A673 (cell line): Measurements from ENCODE around the gene OS9. TPM values are rescaled to one million over a fixed set of nuclear protein-coding genes. Genes with fewer than 3 reads are reported as not detected.

ENCODE experiments used
- BruUV-seq: library from RNA; stranded (reverse); fragments of 400-500 nt; replicated peaks from 2 replicates; lab custom pipeline; 2021; lab: Mats Ljungman, UMichigan
- CTCF ChIA-PET: fragments of 300-600 bp; sonication (Branson Sonifier 250); formaldehyde crosslinking; loops from one replicate; lab custom pipeline; 2022; ENCODE audit warnings: antibody characterized with exemption; lab: Charles Lee
- POLR2A ChIA-PET: fragments of 300-600 bp; sonication (Branson Sonifier 250); formaldehyde crosslinking; loops from one replicate; lab custom pipeline; 2022; ENCODE audit warnings: antibody characterized with exemption; ENCODE audit not compliant: low non-redundant PET; lab: Charles Lee
- DNase-seq: peaks from one replicate; pipeline ENCODE4 v3.0.0-alpha.2; 2015; ENCODE audit warnings: low spot score
- H3K27ac ChIP-seq: fragments of 200-600 bp; sonication (generic); 2 replicates; pipeline ENCODE4 v1.5.1; 2016; ENCODE audit warnings: mixed run types, low read depth, mild to moderate bottlenecking, mixed read lengths, antibody characterized with exemption, low read length; ENCODE audit not compliant: poor library complexity, severe bottlenecking
- H3K27me3 ChIP-seq: fragments of 200-600 bp; sonication (generic); replicated peaks from 2 replicates; pipeline ENCODE4 v1.6.1; 2017; ENCODE audit warnings: mixed run types, low read depth, mild to moderate bottlenecking, mixed read lengths, antibody characterized with exemption, low read length; ENCODE audit not compliant: insufficient read depth, poor library complexity
- H3K36me3 ChIP-seq: fragments of 200-600 bp; sonication (generic); 2 replicates; pipeline ENCODE4 v1.6.1; 2016; ENCODE audit warnings: mixed run types, mild to moderate bottlenecking, mixed read lengths, antibody characterized with exemption, low read length; ENCODE audit not compliant: insufficient read depth, poor library complexity, severe bottlenecking
- H3K4me1 ChIP-seq: fragments of 200-600 bp; sonication (generic); 2 replicates; pipeline ENCODE4 v1.6.1; 2017; ENCODE audit warnings: mixed run types, mild to moderate bottlenecking, mixed read lengths, antibody characterized with exemption, low read length; ENCODE audit not compliant: insufficient read depth, poor library complexity, severe bottlenecking
- H3K4me3 ChIP-seq: fragments of 200-600 bp; sonication (generic); 2 replicates; pipeline ENCODE4 v1.5.1; 2016; ENCODE audit warnings: low read depth, mixed run types, mild to moderate bottlenecking, mixed read lengths, low read length; ENCODE audit not compliant: poor library complexity, severe bottlenecking
- H3K9me3 ChIP-seq: fragments of 200-600 bp; sonication (generic); 2 replicates; pipeline ENCODE4 v1.6.1; 2016; ENCODE audit warnings: mixed run types, low read depth, mild to moderate bottlenecking, mixed read lengths, antibody characterized with exemption, low read length; ENCODE audit not compliant: poor library complexity, severe bottlenecking
- EZH2 ChIP-seq: fragments of 200-600 bp; sonication (generic); IDR thresholded peaks from 2 replicates; pipeline ENCODE4 v1.6.1; 2017; ENCODE audit warnings: borderline replicate concordance, low read depth, mild to moderate bottlenecking, mixed read lengths, antibody characterized with exemption, low read length; ENCODE audit not compliant: poor library complexity, severe bottlenecking
- intact Hi-C: fragments of 100-400 bp; cut with micrococcal nuclease; formaldehyde crosslinking; loops from one replicate; pipeline ENCODE4 v1.10.0; 2022; ENCODE audit not compliant: unreplicated experiment
- total RNA-seq: library from RNA; stranded (reverse); gene quantifications from 2 replicates; pipeline ENCODE4 v1.2.3, GENCODE V29; 2021
- TF ChIP-seq, protein P1 (sequence below): fragments of 300-800, 200-600 bp; sonication (generic); conservative IDR thresholded peaks from 2 replicates; pipeline ENCODE4 v1.5.1; 2017; ENCODE audit warnings: low read depth, mild to moderate bottlenecking, antibody characterized with exemption, low read length, moderate library complexity, mixed read lengths

The OS9 gene
- total RNA-seq, 1 experiment from 2014 or later, result 142 TPM

DNA sequence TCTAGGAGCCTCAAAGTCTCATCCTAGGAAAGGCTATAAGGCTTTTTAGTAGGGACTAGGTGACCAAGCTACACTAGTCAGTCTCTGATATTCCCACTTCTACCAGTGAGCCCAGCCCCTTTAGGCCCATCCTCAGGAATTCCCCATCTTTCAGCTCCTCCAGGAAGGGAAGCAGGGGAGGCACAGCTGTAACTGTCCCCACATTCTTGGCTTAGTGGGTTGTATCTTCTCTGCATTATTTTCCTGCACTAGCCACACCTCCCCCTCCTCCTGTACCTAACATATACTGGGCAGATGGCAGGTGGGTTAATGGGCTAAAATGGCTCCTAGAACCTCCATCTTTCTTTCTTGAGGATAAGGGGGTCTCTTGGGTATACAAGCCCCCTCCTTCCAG, 73.4 kb downstream of the OS9 start:
- Histone ChIP-seq H3K9me3 (no peaks in the 10 kb centered on the region), H3K27me3 (peaks cover 30% of the 10 kb centered on the region), H3K27ac (no peak overlapping the region), H3K4me1 (peaks cover 31% of the 10 kb centered on the region), H3K36me3 (peaks cover 6% of the 10 kb centered on the region), H3K4me3 (no peak overlapping the region)
- DNase-seq, result no peak
- intact Hi-C loops, result no loop called here
- TF ChIP-seq, protein P1, sequence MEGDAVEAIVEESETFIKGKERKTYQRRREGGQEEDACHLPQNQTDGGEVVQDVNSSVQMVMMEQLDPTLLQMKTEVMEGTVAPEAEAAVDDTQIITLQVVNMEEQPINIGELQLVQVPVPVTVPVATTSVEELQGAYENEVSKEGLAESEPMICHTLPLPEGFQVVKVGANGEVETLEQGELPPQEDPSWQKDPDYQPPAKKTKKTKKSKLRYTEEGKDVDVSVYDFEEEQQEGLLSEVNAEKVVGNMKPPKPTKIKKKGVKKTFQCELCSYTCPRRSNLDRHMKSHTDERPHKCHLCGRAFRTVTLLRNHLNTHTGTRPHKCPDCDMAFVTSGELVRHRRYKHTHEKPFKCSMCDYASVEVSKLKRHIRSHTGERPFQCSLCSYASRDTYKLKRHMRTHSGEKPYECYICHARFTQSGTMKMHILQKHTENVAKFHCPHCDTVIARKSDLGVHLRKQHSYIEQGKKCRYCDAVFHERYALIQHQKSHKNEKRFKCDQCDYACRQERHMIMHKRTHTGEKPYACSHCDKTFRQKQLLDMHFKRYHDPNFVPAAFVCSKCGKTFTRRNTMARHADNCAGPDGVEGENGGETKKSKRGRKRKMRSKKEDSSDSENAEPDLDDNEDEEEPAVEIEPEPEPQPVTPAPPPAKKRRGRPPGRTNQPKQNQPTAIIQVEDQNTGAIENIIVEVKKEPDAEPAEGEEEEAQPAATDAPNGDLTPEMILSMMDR, result no peak
- no peak for TF ChIP-seq EZH2
- ChIA-PET CTCF (interaction anchor here (0.9 to 2.2 kb wide), 2 partner anchors 11 kb away, joined by 3 to 10 read pairs; no protein-coding TSS in a partner anchor), POLR2A (interaction anchor here (0.5 kb wide), 1 partner anchor 8 kb away, joined by 8 read pairs; no protein-coding TSS in a partner anchor)
- no TSS peak for BruUV-seq

DNA sequence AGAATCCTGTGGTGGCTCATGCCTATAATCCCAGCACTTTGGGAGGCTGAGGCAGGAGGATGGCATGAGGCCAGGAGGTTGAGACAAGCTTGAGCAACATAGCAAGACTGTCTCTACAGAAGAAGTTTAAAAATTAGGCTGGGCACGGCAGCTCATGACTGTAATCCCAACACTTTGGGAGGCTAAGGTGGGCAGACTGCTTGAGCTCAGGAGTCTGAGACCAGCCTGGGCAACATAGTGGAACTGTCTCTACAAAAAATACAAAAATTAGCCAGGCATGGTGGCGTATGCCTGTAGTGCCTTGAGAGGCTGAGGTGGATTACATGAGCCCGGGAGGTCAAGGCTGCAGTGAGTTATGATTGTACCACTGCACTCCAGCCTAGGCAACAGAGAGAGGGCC, 73.9 kb downstream of the OS9 start:
- TF ChIP-seq, protein P1, result no peak
- TF ChIP-seq EZH2, result no peak
- no peaks in the 10 kb centered on the region for H3K9me3 ChIP-seq
- H3K27me3 ChIP-seq, result peaks cover 30% of the 10 kb centered on the region
- CTCF ChIA-PET, result interaction anchor here (0.9 kb wide), 1 partner anchor 11 kb away, joined by 3 read pairs; no protein-coding TSS in a partner anchor
- no TSS peak for BruUV-seq
- intact Hi-C loops, result no loop called here
- H3K27ac ChIP-seq, result no peak overlapping the region
- POLR2A ChIA-PET, result no interaction called here
- no peak for DNase-seq
- H3K36me3 ChIP-seq, result peaks cover 6% of the 10 kb centered on the region
- no peak overlapping the region for H3K4me3 ChIP-seq
- peaks cover 31% of the 10 kb centered on the region for H3K4me1 ChIP-seq

DNA sequence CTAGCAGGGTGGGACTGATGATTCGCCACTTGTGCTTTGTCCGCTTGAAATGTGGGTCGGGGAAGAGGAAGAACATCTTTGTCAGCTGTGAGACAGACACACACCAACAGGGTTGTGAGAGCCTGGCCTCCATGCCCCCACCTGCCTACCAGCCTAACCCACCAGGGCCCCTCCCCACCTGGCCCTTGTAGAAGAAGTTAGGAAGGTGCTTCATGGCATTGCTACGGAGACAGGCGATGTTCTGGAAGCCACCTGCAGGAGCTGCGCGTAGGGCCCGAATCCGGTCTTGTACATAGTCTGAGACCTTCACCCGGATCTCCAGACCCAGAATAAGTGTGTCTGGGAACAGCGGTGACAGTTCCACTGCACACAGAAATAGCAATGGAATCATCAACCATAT, 75.7 kb downstream of the OS9 start:
- H3K27ac ChIP-seq, result no peak overlapping the region
- DNase-seq, result no peak
- H3K27me3 ChIP-seq, result peaks cover 21% of the 10 kb centered on the region
- POLR2A ChIA-PET, result no interaction called here
- H3K4me1 ChIP-seq, result peaks cover 36% of the 10 kb centered on the region
- no TSS peak for BruUV-seq
- intact Hi-C loops, result no loop called here
- CTCF ChIA-PET, result no interaction called here
- H3K9me3 ChIP-seq, result no peaks in the 10 kb centered on the region
- peaks cover 6% of the 10 kb centered on the region for H3K36me3 ChIP-seq
- TF ChIP-seq EZH2, result no peak
- TF ChIP-seq, protein P1, result no peak
- H3K4me3 ChIP-seq, result no peak overlapping the region
